ENCODE data around the gene QRFP.
A peak's percentile ranks its signal among the peaks of the same experiment; 100 is the strongest.

GRCh38 chr9:130847306-130848217 lies 49.0 kb downstream of the QRFP start:
- TF ChIP-seq POLR2A (IDR thresholded peaks at IDR 0.05; ENCODE audit: low read length) (no peak), EP300 (IDR thresholded peaks at IDR 0.05) (peak; percentile 50 to 74; a peak in 3 of 5 replicates), CEBPB (IDR thresholded peaks at IDR 0.05) (peak; percentile 97 to 99), JUNB (IDR thresholded peaks at IDR 0.05) (peak; percentile 26; the same call in 1 of the 2 replicates)

All from A549 (cell line).